Body of pancreas (tissue), 4 donors: ENCODE measurements around the gene CYB5A. TPM values are rescaled to one million over a fixed set of nuclear protein-coding genes. Genes with fewer than 3 reads are reported as not detected.
"Not testable (repeated sequence)": the region's sequence is repeated elsewhere in the genome, so short reads cannot be mapped to it uniquely, and the experiment has no call there.

Experiments used
- ATAC-seq: fragments of 150-250 bp; one replicate; pipeline ENCODE4 v1.9.1; 2016
- DNase-seq, 4 donors: peaks; one replicate each; pipeline ENCODE4 v3.0.0-alpha.2; 2019
- H3K27ac ChIP-seq, 4 donors: fragments of 200-600 bp; sonication (generic); 1 replicate in 3 of 4; 2 replicates in 1 of 4; pipeline versions ENCODE4 v1.5.1 to v1.6.1; 2016 to 2019; ENCODE audit warnings: mild to moderate bottlenecking in 1 of 4, mixed read lengths in 1 of 4, moderate library complexity in 1 of 4
- H3K27me3 ChIP-seq, 2 donors: fragments of 200-600 bp; sonication (generic); one replicate each; pipeline ENCODE4 v1.6.0; 2016; ENCODE audit warnings: mild to moderate bottlenecking in 1 of 2
- H3K36me3 ChIP-seq, 2 donors: fragments of 200-600 bp; sonication (generic); replicated peaks in 1 of 2; 2 replicates each; pipeline ENCODE4 v1.5.1; 2016; ENCODE audit warnings: low read depth in 2 of 2; ENCODE audit not compliant: insufficient read depth in 1 of 2
- H3K4me1 ChIP-seq: fragments of 200-600 bp; sonication (generic); one replicate; pipeline ENCODE4 v1.6.0; 2016
- H3K4me3 ChIP-seq, 2 donors: fragments of 200-600 bp; sonication (generic); 1 replicate in 1 of 2; 2 replicates in 1 of 2; pipeline ENCODE4 v1.5.1; 2016 to 2019
- H3K9me3 ChIP-seq, 3 donors: fragments of 200-600 bp; sonication (generic); 1 replicate in 2 of 3; 2 replicates in 1 of 3; pipeline ENCODE4 v1.5.1; 2016
- CTCF ChIP-seq, 7 experiments: fragments of 450-650 bp in 4 of 7; fragments of 200-600 bp in 3 of 7; sonication (generic) in 3 of 7; IDR thresholded peaks; one replicate each; pipeline ENCODE4 v1.5.1; 2016 to 2019; ENCODE audit warnings: antibody characterized with exemption in 7 of 7
- POLR2A ChIP-seq, 3 donors: fragments of 450-650 bp; IDR thresholded peaks; one replicate each; pipeline ENCODE4 v1.6.1; 2016; ENCODE audit warnings: antibody characterized with exemption in 3 of 3, mild to moderate bottlenecking in 2 of 3
- WGBS, 2 donors: methylation state at CpG; one replicate each; pipeline ENCODE4 v1.1.5; 2017; 5-methylcytosine and 5-hydroxymethylcytosine counted together
- intact Hi-C: fragments of 100-400 bp; cut with DNase I; formaldehyde crosslinking; loops from one replicate; pipeline ENCODE4 v1.15.1; 2023
- total RNA-seq, 2 donors: library from RNA; depleted of rRNA; stranded (reverse); fragments of >200 nt; gene quantifications; one replicate each; pipeline ENCODE4 v1.1.0, GENCODE V29; 2016

CYB5A gene
- total RNA-seq, 2 donors from 2014 or later, result 209 to 264 TPM

GRCh38 chr18:74299162-74299561 is 7.4 kb upstream of the CYB5A start:
- Histone ChIP-seq H3K27ac (no peak overlapping the region), H3K9me3 (no peaks in the 10 kb centered on the region), H3K27me3 (no peaks in the 10 kb centered on the region), H3K4me3 (no peak overlapping the region), H3K36me3 (no peaks in the 10 kb centered on the region), H3K4me1 (no peaks in the 10 kb centered on the region)
- ATAC-seq (no peak), DNase-seq (no peak)
- 82 to 94% methylated on average over 1 of the region's 1 CpG for WGBS, 2 donors
- TF ChIP-seq POLR2A (IDR thresholded peaks at IDR 0.05) (no peak), CTCF (IDR thresholded peaks at IDR 0.05) (no peak)
- intact Hi-C loops, result no loop called here

GRCh38 chr18:74294526-74294925 is 2.8 kb upstream of the CYB5A start:
- H3K4me1 ChIP-seq, result peaks cover 16% of the 10 kb centered on the region
- TF ChIP-seq CTCF (IDR thresholded peaks at IDR 0.05) (no peak), POLR2A (IDR thresholded peaks at IDR 0.05) (no peak)
- ATAC-seq, result no peak
- no peak for DNase-seq
- H3K27ac ChIP-seq, result no peak overlapping the region
- no peaks in the 10 kb centered on the region for H3K9me3 ChIP-seq
- 84 to 85% methylated on average over 8 of the region's 8 CpGs for WGBS, 2 donors
- intact Hi-C loops, result no loop called here
- H3K27me3 ChIP-seq, result no peaks in the 10 kb centered on the region
- H3K4me3 ChIP-seq, result no peak overlapping the region
- no peaks in the 10 kb centered on the region for H3K36me3 ChIP-seq

DNA sequence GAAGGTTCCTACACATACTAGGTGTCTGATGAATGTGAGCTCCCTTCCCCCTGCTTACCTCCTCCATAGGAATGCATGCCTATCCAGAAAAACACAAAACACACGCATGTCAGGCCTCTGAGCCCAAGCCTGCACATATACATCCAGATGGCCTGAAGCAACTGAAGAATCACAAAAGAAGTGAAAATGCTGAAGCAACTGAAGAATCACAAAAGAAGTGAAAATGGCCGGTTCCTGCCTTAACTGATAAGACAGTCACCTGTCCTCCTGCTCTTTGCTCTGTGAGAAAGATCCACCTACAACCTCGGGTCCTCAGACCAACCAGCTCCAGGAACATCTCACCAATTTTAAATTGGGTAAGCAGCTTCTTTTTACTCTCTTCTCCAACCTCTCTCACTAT is 1.2 kb upstream of the CYB5A start:
- ATAC-seq, intact Hi-C loops, H3K27me3 ChIP-seq, H3K4me3 ChIP-seq, DNase-seq, H3K36me3 ChIP-seq, H3K9me3 ChIP-seq: not testable (repeated sequence)
- Histone ChIP-seq H3K4me1 (peaks cover 31% of the 10 kb centered on the region), H3K27ac (peak overlapping the region in 3 of 4 donors; percentile 90 to 95 (median 93))
- WGBS, 2 donors, result 81 to 87% methylated on average over 3 of the region's 3 CpGs

- H3K27ac ChIP-seq, result peak overlapping the region; percentile 89 to 95 (median 92)
- no peak for ATAC-seq
Observed at GRCh38 chr18:74292541-74292858, 737 bp upstream of the CYB5A start.

DNA sequence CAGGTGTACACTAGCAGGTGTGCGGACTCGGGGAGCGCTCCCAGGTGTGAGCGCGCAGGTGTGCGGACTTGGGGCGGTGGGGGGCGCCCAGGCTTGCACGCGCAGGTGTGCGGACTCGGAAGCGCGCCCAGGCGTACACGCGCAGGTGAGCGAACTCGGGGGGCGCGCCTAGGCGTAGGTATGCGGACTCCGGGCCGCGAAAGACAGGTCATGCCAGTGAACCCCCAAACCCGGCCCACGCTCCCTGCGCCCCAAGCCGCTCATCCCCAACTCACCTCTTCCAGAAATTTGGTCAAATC is 342 bp downstream of the CYB5A start:
- no peaks in the 10 kb centered on the region for H3K9me3 ChIP-seq
- TF ChIP-seq POLR2A (IDR thresholded peaks at IDR 0.05) (no peak), CTCF (IDR thresholded peaks at IDR 0.05) (no peak)
- intact Hi-C loops, result no loop called here
- DNase-seq (no peak), ATAC-seq (no peak)
- WGBS, 2 donors, result 0 to 4% methylated on average over 15 to 30 of the region's 30 CpGs
- H3K4me3 ChIP-seq, result peak overlapping the region; percentile 72 to 98
- H3K27me3 ChIP-seq, result no peaks in the 10 kb centered on the region
- H3K27ac ChIP-seq, result peak overlapping the region; percentile 89 to 95 (median 92)
- no peaks in the 10 kb centered on the region for H3K36me3 ChIP-seq
- H3K4me1 ChIP-seq, result peaks cover 47% of the 10 kb centered on the region

More at GRCh38 chr18:74292541-74292858, 737 bp upstream of the CYB5A start:
- no peaks in the 10 kb centered on the region for H3K27me3 ChIP-seq
- H3K9me3 ChIP-seq, result no peaks in the 10 kb centered on the region
- no peak for TF ChIP-seq POLR2A (IDR thresholded peaks at IDR 0.05)
- no peak for TF ChIP-seq CTCF (IDR thresholded peaks at IDR 0.05)
- no peak for DNase-seq
- H3K36me3 ChIP-seq, result no peaks in the 10 kb centered on the region
- peaks cover 36% of the 10 kb centered on the region for H3K4me1 ChIP-seq
- H3K4me3 ChIP-seq, result peak overlapping the region in 1 of 2 donors; percentile 98
- 1 to 5% methylated on average over 4 of the region's 4 CpGs for WGBS, 2 donors
- intact Hi-C loops, result no loop called here
